Jurkat, Clone E6-1 (cell line): ENCODE data around the gene KHK.

Experiments
- DNase-seq: peaks from one replicate; pipeline ENCODE4 v3.0.0-alpha.2; 2011; ENCODE audit warnings: low read depth, low spot score
- H3K4me3 ChIP-seq: 2 replicates; pipeline ENCODE4 v1.5.1; 2011; ENCODE audit warnings: mild to moderate bottlenecking, low read length, control low read depth, moderate library complexity

KHK gene

DNA sequence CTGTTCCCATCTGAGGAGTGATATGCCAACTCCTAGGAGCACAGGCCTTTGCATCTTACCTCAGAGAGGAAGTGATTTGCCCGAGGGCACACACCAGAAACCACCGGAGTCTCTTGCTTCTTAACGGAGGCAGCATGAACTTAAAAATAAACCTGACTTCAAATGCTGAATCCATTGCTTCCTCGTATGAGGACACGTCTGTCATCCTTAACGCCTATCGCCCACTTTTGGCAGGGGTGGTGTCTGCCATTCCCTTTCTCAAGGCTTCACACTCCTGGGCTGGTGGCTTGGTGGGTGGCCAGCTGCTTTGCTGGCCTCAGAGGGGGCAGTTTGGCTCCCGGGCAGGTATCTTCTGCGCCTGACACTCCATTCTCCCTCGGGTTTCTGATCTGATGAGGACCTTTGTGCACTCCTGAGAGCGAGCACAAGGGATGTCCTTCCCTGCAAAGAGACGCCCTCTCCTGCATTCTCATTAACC is 48.9 kb downstream of the KHK start:
- peak; percentile 34 for DNase-seq
- H3K4me3 ChIP-seq = no peak overlapping the region

DNA sequence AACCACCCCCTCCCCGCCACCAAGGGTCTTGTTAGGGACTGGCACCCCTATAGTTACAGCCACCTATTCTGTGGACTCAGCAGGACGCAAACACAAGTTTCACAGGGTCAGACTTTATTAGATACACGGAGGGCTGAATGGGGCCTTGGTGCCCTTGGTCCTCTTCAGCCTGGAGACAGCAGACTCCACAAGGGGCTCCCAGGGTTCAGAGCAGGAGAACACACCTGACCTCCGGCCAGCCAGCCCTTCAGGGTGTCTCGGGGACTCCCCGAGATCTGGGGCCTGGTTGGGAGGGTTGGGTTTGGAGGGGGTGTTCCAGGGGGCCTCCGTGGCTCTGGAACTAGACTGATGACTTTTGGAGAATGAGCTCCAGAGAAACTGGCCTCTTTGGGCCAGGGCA is 50.2 kb downstream of the KHK start:
- no peak overlapping the region for H3K4me3 ChIP-seq
- DNase-seq = no peak

DNA sequence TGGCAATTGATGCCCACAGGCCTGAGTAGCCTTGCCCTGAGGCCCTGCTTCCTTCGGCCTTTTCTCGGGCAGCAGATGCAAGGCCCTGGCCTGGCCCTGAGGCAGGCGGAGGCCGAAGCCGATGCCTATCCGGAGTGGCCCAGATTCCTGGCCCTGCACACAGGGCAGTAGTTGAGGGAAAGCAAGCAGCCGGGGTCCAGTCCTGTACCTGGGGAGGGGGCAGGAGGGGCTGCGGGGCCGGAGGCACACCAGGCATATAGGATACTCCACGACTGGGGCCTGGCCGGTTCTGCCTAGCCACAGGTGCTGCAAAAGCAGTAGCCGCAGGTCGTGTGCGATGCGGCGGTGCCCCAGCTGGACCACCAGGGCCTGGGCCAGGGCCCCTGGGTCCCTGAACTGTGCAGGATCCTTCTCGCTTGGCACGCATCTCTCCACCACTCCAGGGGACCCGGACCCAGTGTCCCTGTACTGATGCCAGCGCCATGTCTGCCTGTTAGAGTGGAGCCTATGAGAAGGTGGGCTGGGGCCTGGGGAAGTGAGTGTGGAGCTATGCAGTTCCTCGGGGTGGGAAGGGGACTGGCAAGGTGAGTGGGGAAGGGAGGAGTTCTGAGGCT is 50.9 kb downstream of the KHK start:
- DNase-seq = no peak
- no peak overlapping the region for H3K4me3 ChIP-seq

DNA sequence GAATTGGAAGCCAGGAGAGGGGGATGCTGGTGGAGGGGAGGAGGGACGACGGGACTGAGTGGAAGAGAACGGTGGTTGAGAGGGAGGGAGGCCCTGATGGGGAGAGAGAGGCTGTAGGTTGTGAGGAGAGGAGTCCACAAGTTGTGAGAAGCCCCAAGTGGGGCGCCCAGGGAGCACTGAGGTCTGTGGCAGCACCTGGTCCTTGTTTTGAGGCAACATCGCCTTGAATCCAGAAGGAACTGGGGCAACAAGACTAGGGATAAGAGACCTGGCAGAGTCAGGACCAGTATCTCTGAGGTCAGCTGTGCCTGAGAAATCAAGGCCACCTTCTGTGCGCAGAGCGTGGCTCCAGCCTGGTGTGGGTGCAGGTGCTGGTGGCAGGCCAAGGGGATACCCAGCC is 51.5 kb downstream of the KHK start:
- H3K4me3 ChIP-seq = no peak overlapping the region
- no peak for DNase-seq

DNA sequence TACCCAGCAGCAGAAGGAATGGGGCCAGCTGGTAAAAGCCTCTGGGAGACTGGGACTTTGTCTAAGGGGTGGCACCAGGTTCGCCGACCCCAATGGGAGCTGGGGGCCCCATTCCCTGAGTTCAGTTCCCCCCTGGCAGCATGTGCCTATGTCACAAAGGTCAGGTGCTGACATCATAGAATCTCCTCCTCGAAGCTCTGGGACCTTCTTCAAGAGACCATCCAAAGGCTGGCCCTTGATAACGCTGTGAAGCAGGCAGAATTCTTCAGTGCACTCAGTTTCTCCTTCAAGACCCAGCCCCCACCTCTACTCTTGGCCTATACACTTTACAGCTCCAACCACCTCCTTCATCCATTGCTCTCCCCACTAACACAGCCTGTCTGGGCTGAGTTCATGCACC is 52.7 kb downstream of the KHK start, which contains the start of gene PRR30:
TSS of gene PRR30 (minus strand) at position 101 of the 400 bp plus-strand sequence. CDS start 1,081 bp downstream, outside the sequence.
- no peak for DNase-seq
- H3K4me3 ChIP-seq = no peak within 1 kb of the TSS

DNA sequence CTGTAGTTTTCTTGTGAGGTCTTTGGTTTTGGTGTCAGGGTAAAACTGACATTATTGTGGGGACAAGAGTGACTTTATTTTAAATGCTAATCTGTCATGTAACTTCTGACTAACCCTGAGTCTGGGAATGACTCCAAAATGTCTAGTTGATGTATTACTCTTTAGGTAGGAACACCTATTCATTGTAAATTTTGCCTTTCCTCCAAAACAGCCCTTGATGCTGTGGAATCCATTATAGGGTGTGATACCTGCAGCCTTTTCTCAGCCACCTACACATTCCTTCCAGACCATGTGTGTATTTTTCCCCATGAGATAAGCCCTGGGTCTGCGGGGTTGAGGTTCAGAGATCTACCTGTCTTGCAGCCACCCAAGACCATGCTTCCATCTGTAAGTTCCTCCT is 56.7 kb downstream of the KHK start:
- H3K4me3 ChIP-seq = no peak overlapping the region
- DNase-seq = no peak

DNA sequence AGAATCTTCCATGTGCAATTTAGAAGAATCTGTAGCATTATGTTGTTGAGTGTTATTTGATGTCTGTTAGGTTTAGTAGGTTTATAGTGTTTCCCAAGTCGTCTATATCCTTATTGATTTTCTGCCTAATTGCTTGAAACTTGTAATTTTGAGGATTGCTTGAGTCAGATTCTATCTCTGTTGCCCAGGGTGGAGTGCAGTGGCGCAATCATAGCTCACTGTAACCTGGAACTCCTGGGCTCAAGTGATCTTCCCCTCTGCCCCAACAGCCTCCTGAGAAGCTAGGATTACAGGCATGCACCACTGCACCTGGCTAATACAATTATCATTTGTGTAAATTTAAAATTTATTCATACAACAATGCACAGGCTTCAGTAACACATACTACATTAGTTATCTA is 59.1 kb downstream of the KHK start:
- H3K4me3 ChIP-seq = no peak overlapping the region
- DNase-seq = no peak

DNA sequence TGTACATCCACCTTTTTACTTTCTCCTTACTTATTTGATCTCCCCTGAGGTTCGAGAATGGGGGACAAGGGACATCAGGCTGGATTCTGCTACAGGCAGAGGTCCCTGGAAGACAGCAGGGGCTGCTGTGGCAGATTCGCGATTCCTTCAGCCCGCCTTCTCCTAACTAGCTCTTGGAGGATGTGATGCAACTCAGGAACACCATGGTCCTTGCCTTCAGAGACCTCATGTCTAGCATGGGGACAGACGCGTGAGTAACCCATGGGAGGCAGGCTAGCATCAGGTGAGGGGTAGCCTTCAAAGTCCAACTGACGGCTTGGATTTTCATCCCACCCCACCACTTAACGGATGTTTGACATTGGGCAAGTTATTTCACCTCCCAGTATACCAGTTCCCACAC is 61.4 kb downstream of the KHK start:
- DNase-seq = no peak
- H3K4me3 ChIP-seq = no peak overlapping the region

DNA sequence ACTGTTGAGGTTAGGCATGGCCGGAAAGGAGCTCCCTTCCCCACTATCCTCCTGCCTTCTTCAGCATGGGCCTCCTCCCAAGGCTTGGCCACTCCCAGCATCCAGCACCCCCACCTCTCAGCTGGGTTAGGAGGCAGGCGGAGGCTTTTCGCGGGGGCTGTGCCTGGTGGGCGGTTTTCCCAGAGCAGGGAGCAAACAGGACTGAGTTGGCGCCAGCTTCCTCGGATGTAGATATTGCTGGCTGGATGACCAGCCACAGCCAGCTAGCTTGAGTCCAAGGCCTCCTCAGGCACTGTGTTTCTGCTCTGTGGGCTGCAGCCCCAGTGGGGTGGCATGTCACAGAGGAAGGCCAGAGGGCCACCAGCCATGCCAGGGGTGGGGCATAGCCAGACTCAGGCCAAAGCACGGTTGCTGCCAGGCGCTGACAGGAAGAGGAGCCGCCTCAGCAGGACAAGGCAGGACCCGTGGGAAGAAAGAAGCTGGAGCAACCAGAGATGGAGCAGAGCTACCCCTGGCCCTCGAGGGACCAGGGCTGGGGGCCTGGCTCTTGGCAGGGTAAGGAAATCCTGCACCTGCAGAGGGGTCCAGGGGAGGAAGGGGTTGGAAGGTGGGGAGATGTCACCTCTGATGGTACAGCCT is 62.3 kb downstream of the KHK start, which contains the start of gene TCF23:
TSS of gene TCF23 (plus strand) at position 204 of the 639 bp plus-strand sequence. CDS start at position 334, 130 bp downstream.
- H3K4me3 ChIP-seq = no peak within 1 kb of the TSS
- DNase-seq = no peak

DNA sequence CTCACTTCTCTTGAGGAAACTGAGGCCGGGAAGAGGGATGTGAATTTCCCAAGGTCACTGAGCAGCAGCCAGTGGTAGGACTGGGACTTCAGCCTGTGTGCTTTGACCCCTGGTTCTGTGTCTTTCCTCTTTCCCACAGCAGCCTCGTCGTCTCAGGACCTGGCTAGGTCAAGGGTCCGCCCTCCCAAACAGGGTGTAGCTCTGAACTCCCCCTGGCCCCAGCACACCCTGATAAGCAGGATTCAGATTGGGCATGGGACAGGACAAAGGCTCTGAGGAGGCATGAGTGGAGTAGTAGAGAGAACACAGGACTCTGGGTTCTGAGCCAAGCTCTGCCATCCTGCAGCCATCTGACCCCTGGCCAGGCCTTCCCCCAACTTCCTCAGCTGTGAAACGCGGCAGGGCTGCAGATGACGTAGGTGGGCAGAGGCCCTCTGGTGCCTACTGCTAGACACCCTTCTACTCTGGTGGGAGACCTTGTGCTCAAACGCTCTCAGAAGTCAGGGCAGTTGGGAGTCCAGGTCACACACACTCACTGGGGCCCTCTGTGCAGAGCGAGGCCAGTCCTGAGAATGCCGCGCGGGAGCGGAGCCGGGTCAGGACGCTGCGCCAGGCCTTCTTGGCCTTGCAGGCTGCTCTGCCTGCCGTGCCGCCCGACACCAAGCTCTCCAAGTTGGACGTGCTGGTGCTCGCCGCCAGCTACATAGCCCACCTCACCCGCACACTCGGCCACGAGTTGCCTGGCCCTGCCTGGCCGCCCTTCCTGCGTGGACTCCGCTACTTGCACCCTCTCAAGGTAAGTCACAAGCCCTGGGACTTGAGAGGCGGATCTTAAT is 63.2 kb downstream of the KHK start:
- no peak for DNase-seq
- no peak overlapping the region for H3K4me3 ChIP-seq
